Keratinocyte (primary cell): ENCODE measurements around the gene ATP6V0A4. TPM values are rescaled to one million over a fixed set of nuclear protein-coding genes. Genes with fewer than 3 reads are reported as not detected.
"Not testable (repeated sequence)": the region's sequence is repeated elsewhere in the genome, so short reads cannot be mapped to it uniquely, and the experiment has no call there.

Source experiments
- DNase-seq: peaks from one replicate; pipeline ENCODE4 v3.0.0-alpha.2; 2011; ENCODE audit warnings: low read depth, missing footprints, low spot score
- FAIRE-seq: peaks from 2 replicates; lab custom pipeline; 2011; peaks lifted over from hg19 to GRCh38; lab: Jason Lieb, UNC
- H2AFZ ChIP-seq: 2 replicates; pipeline ENCODE4 v1.6.0; 2012; ENCODE audit warnings: low read length, control low read depth, inconsistent platforms; ENCODE audit not compliant: control insufficient read depth
- H3K27ac ChIP-seq: 2 replicates; pipeline ENCODE4 v1.5.1; 2011; ENCODE audit warnings: low read length; ENCODE audit not compliant: control insufficient read depth, insufficient read depth
- H3K27me3 ChIP-seq: 3 replicates; pipeline ENCODE4 v1.6.0; 2011; ENCODE audit warnings: low read length; ENCODE audit not compliant: control insufficient read depth, insufficient read depth; ENCODE audit errors: extremely low read depth
- H3K36me3 ChIP-seq, 2 experiments: 2 replicates in 1 of 2; 3 replicates in 1 of 2; pipeline ENCODE4 v1.5.1; 2011; ENCODE audit warnings: low read length in 2 of 2, mild to moderate bottlenecking in 1 of 2; ENCODE audit not compliant: control insufficient read depth in 2 of 2, insufficient read depth in 2 of 2; ENCODE audit errors: extremely low read depth in 1 of 2
- H3K4me1 ChIP-seq: 3 replicates; pipeline ENCODE4 v1.5.1; 2011; ENCODE audit warnings: low read length; ENCODE audit not compliant: control insufficient read depth, insufficient read depth; ENCODE audit errors: extremely low read depth
- H3K4me2 ChIP-seq: 3 replicates; pipeline ENCODE4 v1.6.0; 2011; ENCODE audit warnings: low read depth, low read length; ENCODE audit not compliant: control insufficient read depth, insufficient read depth; ENCODE audit errors: extremely low read depth
- H3K4me3 ChIP-seq, 3 experiments: fragments of 200-600 bp in 1 of 3; sonication (generic) in 1 of 3; 2 replicates in 2 of 3; 3 replicates in 1 of 3; pipeline ENCODE4 v1.5.1; 2011 to 2016; ENCODE audit warnings: low read length in 3 of 3, mild to moderate bottlenecking in 3 of 3, control low read depth in 2 of 3, inconsistent platforms in 1 of 3, low read depth in 1 of 3, mixed read lengths in 1 of 3, mixed run types in 1 of 3, moderate library complexity in 1 of 3; ENCODE audit not compliant: control insufficient read depth in 2 of 3, insufficient read depth in 2 of 3; ENCODE audit errors: extremely low read depth in 1 of 3
- H3K79me2 ChIP-seq: 2 replicates; pipeline ENCODE4 v1.6.0; 2012; ENCODE audit warnings: low read length; ENCODE audit not compliant: control insufficient read depth, insufficient read depth
- H3K9ac ChIP-seq: 3 replicates; pipeline ENCODE4 v1.6.0; 2011; ENCODE audit warnings: low read length; ENCODE audit not compliant: control insufficient read depth, insufficient read depth; ENCODE audit errors: extremely low read depth
- H3K9me1 ChIP-seq: 3 replicates; pipeline ENCODE4 v1.6.0; 2011; ENCODE audit warnings: low read length; ENCODE audit not compliant: control insufficient read depth, insufficient read depth; ENCODE audit errors: extremely low read depth
- H3K9me3 ChIP-seq: 2 replicates; pipeline ENCODE4 v1.5.1; 2012; ENCODE audit warnings: low read depth, low read length; ENCODE audit not compliant: control insufficient read depth
- H4K20me1 ChIP-seq: 3 replicates; pipeline ENCODE4 v1.6.0; 2011; ENCODE audit warnings: low read length; ENCODE audit not compliant: control insufficient read depth, insufficient read depth; ENCODE audit errors: extremely low read depth
- EZH2 ChIP-seq: IDR thresholded peaks from one replicate; pipeline ENCODE4 v1.6.1; 2012; ENCODE audit warnings: inconsistent platforms, mild to moderate bottlenecking, low read length, moderate library complexity
- dilution Hi-C: fragments of 300-500 bp; cut with MboI; formaldehyde crosslinking; loops from one replicate; pipeline ENCODE4 v1.7.0; 2020; ENCODE audit warnings: low sequenced_read_pairs; ENCODE audit not compliant: extremely low pct_ligation_motif_present
- polyA plus RNA-seq, 5 experiments: library from polyadenylated mRNA; depleted of rRNA in 3 of 5; stranded (reverse) in 3 of 5; stranded (forward) in 1 of 5; unstranded in 1 of 5; fragments of >200 nt; gene quantifications; 1 replicate in 1 of 5; 2 replicates in 3 of 5; 3 replicates in 1 of 5; pipeline versions ENCODE4 v1.2.1 to v1.2.3, GENCODE V29; 2011 to 2012; ENCODE audit warnings: missing spikeins in 2 of 5, low read depth in 1 of 5, low replicate concordance in 1 of 5
- TF ChIP-seq, protein P1 (sequence below), 3 experiments: IDR thresholded peaks in 1 of 3; conservative IDR thresholded peaks in 1 of 3; optimal IDR thresholded peaks in 1 of 3; 2 replicates in 2 of 3; 3 replicates in 1 of 3; pipeline versions ENCODE3 to v1.5.1; 2011; ENCODE audit warnings: low read length in 3 of 3, mild to moderate bottlenecking in 3 of 3, moderate library complexity in 2 of 3, control low read depth in 1 of 3, inconsistent platforms in 1 of 3; ENCODE audit not compliant: insufficient read depth in 2 of 3; ENCODE audit errors: extremely low read depth in 1 of 3

ATP6V0A4 gene
- polyA plus RNA-seq, 1 donor (not counting 4 experiments of a cell fraction or from before 2014, with no cell fraction given): 0.34 TPM

DNA sequence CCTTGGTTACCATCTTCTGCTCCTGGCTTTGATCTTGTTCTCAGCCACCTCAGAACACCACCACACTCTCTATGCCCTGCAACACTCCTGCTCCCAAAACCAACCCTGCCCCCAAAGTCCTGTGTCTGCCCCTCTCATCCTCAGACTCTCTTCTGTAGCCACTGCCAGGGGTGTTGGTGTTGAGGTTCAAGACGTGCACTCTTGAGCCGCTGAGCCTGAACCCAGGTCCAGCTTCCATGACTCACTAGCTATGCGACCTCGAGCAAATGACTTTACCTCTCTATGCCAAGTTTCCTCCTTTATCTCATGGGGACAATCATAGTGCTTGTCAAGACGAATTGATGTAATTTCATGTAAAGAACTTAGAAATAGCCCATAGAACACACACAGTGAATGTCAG is 840 bp upstream of the ATP6V0A4 start:
- Histone ChIP-seq H3K4me2 (no peak overlapping the region), H3K4me1 (no peaks in the 10 kb centered on the region), H3K36me3 (no peaks in the 10 kb centered on the region), H3K9ac (no peak overlapping the region), H3K9me1 (no peaks in the 10 kb centered on the region), H4K20me1 (no peaks in the 10 kb centered on the region), H3K27me3 (no peaks in the 10 kb centered on the region), H3K79me2 (no peaks in the 10 kb centered on the region), H3K4me3 (no peak overlapping the region), H3K9me3 (no peaks in the 10 kb centered on the region), H3K27ac (no peak overlapping the region), H2AFZ (no peak overlapping the region)
- TF ChIP-seq, protein P1, sequence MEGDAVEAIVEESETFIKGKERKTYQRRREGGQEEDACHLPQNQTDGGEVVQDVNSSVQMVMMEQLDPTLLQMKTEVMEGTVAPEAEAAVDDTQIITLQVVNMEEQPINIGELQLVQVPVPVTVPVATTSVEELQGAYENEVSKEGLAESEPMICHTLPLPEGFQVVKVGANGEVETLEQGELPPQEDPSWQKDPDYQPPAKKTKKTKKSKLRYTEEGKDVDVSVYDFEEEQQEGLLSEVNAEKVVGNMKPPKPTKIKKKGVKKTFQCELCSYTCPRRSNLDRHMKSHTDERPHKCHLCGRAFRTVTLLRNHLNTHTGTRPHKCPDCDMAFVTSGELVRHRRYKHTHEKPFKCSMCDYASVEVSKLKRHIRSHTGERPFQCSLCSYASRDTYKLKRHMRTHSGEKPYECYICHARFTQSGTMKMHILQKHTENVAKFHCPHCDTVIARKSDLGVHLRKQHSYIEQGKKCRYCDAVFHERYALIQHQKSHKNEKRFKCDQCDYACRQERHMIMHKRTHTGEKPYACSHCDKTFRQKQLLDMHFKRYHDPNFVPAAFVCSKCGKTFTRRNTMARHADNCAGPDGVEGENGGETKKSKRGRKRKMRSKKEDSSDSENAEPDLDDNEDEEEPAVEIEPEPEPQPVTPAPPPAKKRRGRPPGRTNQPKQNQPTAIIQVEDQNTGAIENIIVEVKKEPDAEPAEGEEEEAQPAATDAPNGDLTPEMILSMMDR (optimal IDR thresholded peaks at IDR 0.05 in 1 of 3, IDR thresholded peaks at IDR 0.05 in 1 of 3, conservative IDR thresholded peaks at IDR 0.05 in 1 of 3; ENCODE audit: extremely low read depth in 1 of 3, insufficient read depth in 2 of 3, low read length in 3 of 3): no peak
- TF ChIP-seq EZH2: no peak
- dilution Hi-C loops: no loop called here
- no peak for FAIRE-seq
- no peak for DNase-seq

DNA sequence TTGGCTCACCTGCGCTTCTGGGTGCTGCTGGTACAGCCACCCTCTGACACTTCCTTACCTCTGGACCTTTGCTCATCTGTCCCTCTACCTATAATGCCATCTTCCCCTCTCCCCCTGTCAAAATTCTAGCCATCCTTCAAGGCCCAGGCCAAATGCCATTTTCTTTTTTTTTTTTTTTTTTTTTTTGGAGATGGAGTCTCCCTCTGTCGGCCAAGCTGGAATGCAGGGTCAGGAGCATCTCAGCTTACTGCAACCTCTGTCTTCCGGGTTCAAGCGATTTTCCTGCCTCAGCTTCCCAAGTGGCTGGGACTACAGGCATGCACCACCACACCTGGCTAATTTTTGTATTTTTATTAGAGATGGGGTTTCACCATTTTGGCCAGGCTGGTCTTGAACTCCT is 950 bp downstream of the ATP6V0A4 start:
- H3K36me3 ChIP-seq, FAIRE-seq, H3K27ac ChIP-seq, DNase-seq, H3K4me1 ChIP-seq, H4K20me1 ChIP-seq, H3K9me3 ChIP-seq, H3K9me1 ChIP-seq, H3K4me2 ChIP-seq, H3K9ac ChIP-seq, H3K79me2 ChIP-seq, dilution Hi-C loops, H3K27me3 ChIP-seq, H2AFZ ChIP-seq, H3K4me3 ChIP-seq: not testable (repeated sequence)

DNA sequence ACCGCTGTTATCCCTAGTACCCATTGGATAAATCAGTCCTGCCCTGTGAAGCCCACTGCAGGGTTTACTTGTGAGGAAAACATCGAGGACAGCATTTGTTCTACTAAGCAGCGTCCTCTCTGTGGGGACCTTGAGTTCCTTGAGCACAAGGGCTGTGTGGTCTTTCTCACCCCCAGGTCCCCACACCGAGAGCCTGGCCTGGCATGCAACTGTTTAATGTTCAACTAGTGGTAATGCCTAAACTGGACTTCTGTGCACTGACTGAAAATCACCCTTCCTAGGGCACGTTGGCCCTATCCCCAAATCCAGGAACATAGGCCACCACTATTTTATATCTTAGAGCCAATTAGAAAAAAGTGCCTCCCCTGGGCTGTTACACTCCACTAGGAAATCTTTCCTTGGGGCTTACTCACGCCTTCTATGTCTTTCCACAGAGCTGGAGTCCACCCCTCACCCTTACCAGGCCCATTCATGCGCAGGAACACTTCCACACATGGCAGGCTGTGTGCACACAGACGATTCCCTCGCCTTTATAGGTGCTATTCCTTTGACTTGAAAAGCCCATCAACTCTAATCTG is 1.9 kb downstream of the ATP6V0A4 start:
- no peak overlapping the region for H2AFZ ChIP-seq
- dilution Hi-C loops: no loop called here
- H3K4me2 ChIP-seq: no peak overlapping the region
- no peaks in the 10 kb centered on the region for H3K4me1 ChIP-seq
- no peaks in the 10 kb centered on the region for H3K9me1 ChIP-seq
- TF ChIP-seq, protein P1 (optimal IDR thresholded peaks at IDR 0.05 in 1 of 3, IDR thresholded peaks at IDR 0.05 in 1 of 3, conservative IDR thresholded peaks at IDR 0.05 in 1 of 3; ENCODE audit: extremely low read depth in 1 of 3, insufficient read depth in 2 of 3, low read length in 3 of 3): no peak
- no peaks in the 10 kb centered on the region for H3K36me3 ChIP-seq
- no peaks in the 10 kb centered on the region for H3K27me3 ChIP-seq
- no peaks in the 10 kb centered on the region for H3K9me3 ChIP-seq
- H3K27ac ChIP-seq: no peak overlapping the region
- no peak overlapping the region for H3K9ac ChIP-seq
- H3K4me3 ChIP-seq: no peak overlapping the region
- DNase-seq (no peak), FAIRE-seq (no peak)
- no peaks in the 10 kb centered on the region for H4K20me1 ChIP-seq
- H3K79me2 ChIP-seq: no peaks in the 10 kb centered on the region
